Activated CD4-positive, alpha-beta memory T cell treated with anti-CD3 and anti-CD28 coated beads for 36 hours (primary cell): ENCODE results near the gene MTIF3. TPM values are rescaled to one million over a fixed set of nuclear protein-coding genes. Genes with fewer than 3 reads are reported as not detected.

ENCODE experiments used
- CTCF ChIA-PET: fragments of 350-600 bp; sonication (Branson Sonifier 250); formaldehyde crosslinking; loops from one replicate; lab custom pipeline; 2021; ENCODE audit warnings: antibody characterized with exemption, inconsistent platforms; lab: Charles Lee
- POLR2A ChIA-PET: fragments of 350-600 bp; sonication (Branson Sonifier 250); formaldehyde crosslinking; loops from one replicate; lab custom pipeline; 2021; ENCODE audit warnings: antibody characterized with exemption; lab: Charles Lee
- DNase-seq: peaks from one replicate; pipeline ENCODE4 v3.0.0-alpha.2; 2020
- H3K27ac Mint-ChIP-seq: one replicate; pipeline ENCODE4 v1.8.0; 2021; ENCODE audit warnings: mixed read lengths
- H3K27me3 Mint-ChIP-seq: one replicate; pipeline ENCODE4 v1.8.0; 2021; ENCODE audit warnings: mixed read lengths
- H3K36me3 Mint-ChIP-seq: one replicate; pipeline ENCODE4 v1.8.0; 2021; ENCODE audit warnings: mixed read lengths
- H3K4me1 Mint-ChIP-seq: one replicate; pipeline ENCODE4 v1.8.0; 2021; ENCODE audit warnings: low read depth, mixed read lengths
- H3K4me3 Mint-ChIP-seq: one replicate; pipeline ENCODE4 v1.8.0; 2021; ENCODE audit warnings: mild to moderate bottlenecking, mixed read lengths
- H3K9me3 Mint-ChIP-seq: one replicate; pipeline ENCODE4 v1.8.0; 2021; ENCODE audit warnings: mixed read lengths
- intact Hi-C: fragments of 100-400 bp; cut with micrococcal nuclease; formaldehyde crosslinking; loops from one replicate; pipeline ENCODE4 v1.15.1; 2023
- total RNA-seq, 2 experiments: library from RNA; stranded (reverse); gene quantifications; one replicate each; pipeline ENCODE4 v1.2.3, GENCODE V29; 2021

Gene MTIF3
- total RNA-seq, 2 experiments from 2014 or later = 35.7 to 37.3 TPM

- no peak overlapping the region for H3K4me3 Mint-ChIP-seq
- ChIA-PET CTCF (no interaction called here), POLR2A (no interaction called here)
- no peaks in the 10 kb centered on the region for H3K9me3 Mint-ChIP-seq
- DNase-seq = no peak
- no peaks in the 10 kb centered on the region for H3K36me3 Mint-ChIP-seq
- intact Hi-C loops = no loop called here
- H3K27me3 Mint-ChIP-seq = peaks cover 2% of the 10 kb centered on the region
- H3K27ac Mint-ChIP-seq = no peak overlapping the region
- no peaks in the 10 kb centered on the region for H3K4me1 Mint-ChIP-seq
Observed at GRCh38 chr13:27391471-27391870, 58.9 kb downstream of the MTIF3 start.

- H3K4me3 Mint-ChIP-seq = no peak overlapping the region
- no peak for DNase-seq
- CTCF ChIA-PET = interaction anchor here (0.6 to 1.4 kb wide), 2 partner anchors 436 to 564 kb away, joined by 4 read pairs; no protein-coding TSS in a partner anchor
- intact Hi-C loops = no loop called here
- peaks cover 2% of the 10 kb centered on the region for H3K27me3 Mint-ChIP-seq
- H3K27ac Mint-ChIP-seq = no peak overlapping the region
- H3K36me3 Mint-ChIP-seq = no peaks in the 10 kb centered on the region
- H3K4me1 Mint-ChIP-seq = no peaks in the 10 kb centered on the region
- H3K9me3 Mint-ChIP-seq = no peaks in the 10 kb centered on the region
- POLR2A ChIA-PET = no interaction called here
Observed at GRCh38 chr13:27389891-27390290, 60.5 kb downstream of the MTIF3 start.

GRCh38 chr13:27388241-27388640 lies 62.1 kb downstream of the MTIF3 start:
- no peak overlapping the region for H3K27ac Mint-ChIP-seq
- ChIA-PET POLR2A (no interaction called here), CTCF (no interaction called here)
- H3K4me3 Mint-ChIP-seq = no peak overlapping the region
- no peaks in the 10 kb centered on the region for H3K36me3 Mint-ChIP-seq
- peaks cover 2% of the 10 kb centered on the region for H3K27me3 Mint-ChIP-seq
- DNase-seq = no peak
- intact Hi-C loops = no loop called here
- no peaks in the 10 kb centered on the region for H3K9me3 Mint-ChIP-seq
- no peaks in the 10 kb centered on the region for H3K4me1 Mint-ChIP-seq

Other genes starting within 250 kb of the MTIF3 start
- gene RPL21, start 199.0 kb downstream of the MTIF3 start, total RNA-seq = 1,000 to 10,000 TPM; 1,539 to 1,545 TPM
- gene RASL11A, start 179.7 kb downstream of the MTIF3 start, total RNA-seq = 1 to 10 TPM; 4.8 to 6.8 TPM
- gene GTF3A, start 25.9 kb downstream of the MTIF3 start, total RNA-seq = 100 to 1,000 TPM; 217 to 218 TPM
- 1 to 10 TPM; 5.0 to 5.4 TPM for gene LNX2, start 170.0 kb upstream of the MTIF3 start, total RNA-seq
- gene POLR1D, start 171.3 kb upstream of the MTIF3 start, total RNA-seq = 100 to 1,000 TPM; 114 to 118 TPM